ENCODE data around the gene MFSD6.

DNA sequence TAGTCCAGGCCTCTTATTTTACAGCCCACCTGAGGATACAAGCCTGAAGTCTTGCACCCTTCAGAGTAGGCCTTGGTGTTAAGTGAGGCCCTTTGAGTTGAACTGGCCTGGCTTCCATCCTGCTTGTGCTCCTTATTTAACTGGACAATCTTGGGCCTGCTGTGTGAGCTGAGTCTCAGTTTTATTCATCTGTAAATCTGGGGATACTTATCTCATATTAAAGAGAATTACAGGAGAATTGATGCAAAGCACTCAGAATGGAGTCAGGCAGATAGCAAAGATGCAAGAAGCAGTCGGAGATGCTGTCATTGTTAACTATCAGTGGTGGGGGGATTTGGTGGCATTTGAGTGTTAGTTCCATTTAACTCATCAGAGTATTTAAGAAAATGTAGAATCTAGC is 36.8 kb downstream of the MFSD6 start:
- TF ChIP-seq, protein P1, sequence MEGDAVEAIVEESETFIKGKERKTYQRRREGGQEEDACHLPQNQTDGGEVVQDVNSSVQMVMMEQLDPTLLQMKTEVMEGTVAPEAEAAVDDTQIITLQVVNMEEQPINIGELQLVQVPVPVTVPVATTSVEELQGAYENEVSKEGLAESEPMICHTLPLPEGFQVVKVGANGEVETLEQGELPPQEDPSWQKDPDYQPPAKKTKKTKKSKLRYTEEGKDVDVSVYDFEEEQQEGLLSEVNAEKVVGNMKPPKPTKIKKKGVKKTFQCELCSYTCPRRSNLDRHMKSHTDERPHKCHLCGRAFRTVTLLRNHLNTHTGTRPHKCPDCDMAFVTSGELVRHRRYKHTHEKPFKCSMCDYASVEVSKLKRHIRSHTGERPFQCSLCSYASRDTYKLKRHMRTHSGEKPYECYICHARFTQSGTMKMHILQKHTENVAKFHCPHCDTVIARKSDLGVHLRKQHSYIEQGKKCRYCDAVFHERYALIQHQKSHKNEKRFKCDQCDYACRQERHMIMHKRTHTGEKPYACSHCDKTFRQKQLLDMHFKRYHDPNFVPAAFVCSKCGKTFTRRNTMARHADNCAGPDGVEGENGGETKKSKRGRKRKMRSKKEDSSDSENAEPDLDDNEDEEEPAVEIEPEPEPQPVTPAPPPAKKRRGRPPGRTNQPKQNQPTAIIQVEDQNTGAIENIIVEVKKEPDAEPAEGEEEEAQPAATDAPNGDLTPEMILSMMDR (IDR thresholded peaks at IDR 0.05), result no peak
- TF ChIP-seq EP300 (IDR thresholded peaks at IDR 0.05; ENCODE audit: low read depth) (no peak), POLR2AphosphoS5 (IDR thresholded peaks at IDR 0.05) (no peak)
